ENCODE data around the gene NOX3.
"Not testable (repeated sequence)": the region's sequence is repeated elsewhere in the genome, so short reads cannot be mapped to it uniquely, and the experiment has no call there.

NOX3 gene

GRCh38 chr6:155468543-155468942, 12.9 kb upstream of the NOX3 start:
- not testable (repeated sequence) for DNase-seq (ENCODE audit: low read depth in 4 of 4, low spot score in 1 of 4)

GRCh38 chr6:155466539-155466938, 10.9 kb upstream of the NOX3 start:
- no peak for DNase-seq (ENCODE audit: low read depth in 4 of 4, low spot score in 1 of 4)

GRCh38 chr6:155461556-155461955, 5.9 kb upstream of the NOX3 start:
- no peak for DNase-seq (ENCODE audit: low read depth in 4 of 4, low spot score in 1 of 4)

- DNase-seq (ENCODE audit: low read depth in 4 of 4, low spot score in 1 of 4): no peak
Measured at GRCh38 chr6:155454471-155454870, 1.2 kb downstream of the NOX3 start.

GRCh38 chr6:155454008-155454407, 1.6 kb downstream of the NOX3 start:
- DNase-seq (ENCODE audit: low read depth in 4 of 4, low spot score in 1 of 4): no peak

- no peak for DNase-seq (ENCODE audit: low read depth in 4 of 4, low spot score in 1 of 4)
Measured at GRCh38 chr6:155452576-155452975, 3.1 kb downstream of the NOX3 start.

- DNase-seq (ENCODE audit: low read depth in 4 of 4, low spot score in 1 of 4): not testable (repeated sequence)
Measured at GRCh38 chr6:155451530-155451929, 4.1 kb downstream of the NOX3 start.

- DNase-seq (ENCODE audit: low read depth in 4 of 4, low spot score in 1 of 4): no peak
Measured at GRCh38 chr6:155450240-155450581, 5.4 kb downstream of the NOX3 start.

GRCh38 chr6:155449450-155450239, 6.0 kb downstream of the NOX3 start:
- DNase-seq (ENCODE audit: low read depth in 4 of 4, low spot score in 1 of 4): no peak

GRCh38 chr6:155448668-155449449, 6.8 kb downstream of the NOX3 start:
- DNase-seq (ENCODE audit: low read depth in 4 of 4, low spot score in 1 of 4): no peak

GRCh38 chr6:155447949-155448348, 7.7 kb downstream of the NOX3 start:
- no peak for DNase-seq (ENCODE audit: low read depth in 4 of 4, low spot score in 1 of 4)

- no peak for DNase-seq (ENCODE audit: low read depth in 4 of 4, low spot score in 1 of 4)
Measured at GRCh38 chr6:155444952-155445903, 10.4 kb downstream of the NOX3 start.

- no peak for DNase-seq (ENCODE audit: low read depth in 4 of 4, low spot score in 1 of 4)
Measured at GRCh38 chr6:155444120-155444917, 11.3 kb downstream of the NOX3 start.

GRCh38 chr6:155443168-155443567, 12.5 kb downstream of the NOX3 start:
- no peak for DNase-seq (ENCODE audit: low read depth in 4 of 4, low spot score in 1 of 4)

GRCh38 chr6:155442562-155442961, 13.1 kb downstream of the NOX3 start:
- no peak for DNase-seq (ENCODE audit: low read depth in 4 of 4, low spot score in 1 of 4)

- DNase-seq (ENCODE audit: low read depth in 4 of 4, low spot score in 1 of 4): no peak
Measured at GRCh38 chr6:155441112-155441465, 14.6 kb downstream of the NOX3 start.

GRCh38 chr6:155440398-155441111, 15.1 kb downstream of the NOX3 start:
- no peak for DNase-seq (ENCODE audit: low read depth in 4 of 4, low spot score in 1 of 4)

- no peak for DNase-seq (ENCODE audit: low read depth in 4 of 4, low spot score in 1 of 4)
Measured at GRCh38 chr6:155439376-155439775, 16.3 kb downstream of the NOX3 start.

- no peak for DNase-seq (ENCODE audit: low read depth in 4 of 4, low spot score in 1 of 4)
Measured at GRCh38 chr6:155436981-155437749, 18.5 kb downstream of the NOX3 start.

Measured in stimulated activated CD4-positive, alpha-beta T cell treated with anti-CD3 and anti-CD28 coated beads, Interleukin-1b, Interleukin-23, amount 100 ng/mL, for 24 hours (primary cell).